Activated naive CD4-positive, alpha-beta T cell treated with anti-CD3 and anti-CD28 coated beads, Interleukin-2, amount 50 U/mL, for 24 hours (primary cell): ENCODE data around the gene RERE.
"Not testable (repeated sequence)": the region's sequence is repeated elsewhere in the genome, so short reads cannot be mapped to it uniquely, and the experiment has no call there.

Experiments used
- H3K27ac Mint-ChIP-seq: one replicate; pipeline ENCODE4 v1.8.0; 2021; ENCODE audit warnings: mild to moderate bottlenecking, mixed read lengths
- H3K27me3 Mint-ChIP-seq: one replicate; pipeline ENCODE4 v1.8.0; 2021; ENCODE audit warnings: mixed read lengths
- H3K36me3 Mint-ChIP-seq: one replicate; pipeline ENCODE4 v1.8.0; 2021; ENCODE audit warnings: mixed read lengths
- H3K4me1 Mint-ChIP-seq: one replicate; pipeline ENCODE4 v1.8.0; 2021; ENCODE audit warnings: mixed read lengths
- H3K4me3 Mint-ChIP-seq: one replicate; pipeline ENCODE4 v1.8.0; 2021; ENCODE audit warnings: mild to moderate bottlenecking, mixed read lengths
- H3K9me3 Mint-ChIP-seq: one replicate; pipeline ENCODE4 v1.8.0; 2021; ENCODE audit warnings: mixed read lengths

Gene RERE

GRCh38 chr1:8706995-8707396 is 110.4 kb downstream of the RERE start:
- no peak overlapping the region for H3K27ac Mint-ChIP-seq
- H3K27me3 Mint-ChIP-seq: peaks cover 29% of the 10 kb centered on the region
- H3K9me3 Mint-ChIP-seq: no peaks in the 10 kb centered on the region
- H3K36me3 Mint-ChIP-seq: peaks cover 3% of the 10 kb centered on the region
- H3K4me3 Mint-ChIP-seq: no peak overlapping the region
- H3K4me1 Mint-ChIP-seq: peaks cover 22% of the 10 kb centered on the region

GRCh38 chr1:8706291-8706690 is 111.1 kb downstream of the RERE start:
- peaks cover 34% of the 10 kb centered on the region for H3K27me3 Mint-ChIP-seq
- H3K36me3 Mint-ChIP-seq: peaks cover 3% of the 10 kb centered on the region
- no peak overlapping the region for H3K27ac Mint-ChIP-seq
- H3K4me1 Mint-ChIP-seq: peaks cover 25% of the 10 kb centered on the region
- no peak overlapping the region for H3K4me3 Mint-ChIP-seq
- no peaks in the 10 kb centered on the region for H3K9me3 Mint-ChIP-seq

DNA sequence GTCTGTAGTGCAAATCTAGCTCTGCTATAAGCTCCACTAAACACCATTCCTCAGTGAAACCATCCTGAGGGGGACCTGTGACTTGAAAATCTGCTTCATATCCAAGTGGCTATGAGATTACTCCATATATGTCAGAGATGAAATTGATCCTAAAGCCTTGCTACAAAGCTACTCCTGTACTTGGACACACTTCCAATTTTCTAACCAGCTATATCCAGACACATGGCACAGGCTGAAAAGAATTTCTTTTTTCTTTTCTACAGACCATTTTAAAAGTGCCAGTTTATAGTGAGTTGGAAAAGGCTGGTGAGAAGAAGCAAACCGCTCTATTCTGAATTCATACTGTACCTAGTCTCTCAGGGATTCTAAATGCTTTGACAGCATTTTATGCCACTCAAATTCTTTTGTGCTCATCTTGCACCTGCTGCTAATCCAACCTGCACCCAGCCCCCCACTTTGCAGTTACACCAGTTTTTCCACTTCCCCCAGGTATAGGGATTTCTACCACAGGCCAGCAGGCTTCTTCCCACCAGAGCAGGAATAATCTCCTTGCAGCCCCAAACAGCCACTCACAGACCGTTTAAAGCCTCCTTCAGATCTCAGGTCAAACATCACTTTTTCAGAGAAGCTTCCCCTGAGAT is 112.5 kb downstream of the RERE start:
- H3K27me3 Mint-ChIP-seq: peaks cover 38% of the 10 kb centered on the region
- no peaks in the 10 kb centered on the region for H3K9me3 Mint-ChIP-seq
- H3K4me1 Mint-ChIP-seq: peaks cover 30% of the 10 kb centered on the region
- no peak overlapping the region for H3K27ac Mint-ChIP-seq
- H3K4me3 Mint-ChIP-seq: no peak overlapping the region
- peaks cover 3% of the 10 kb centered on the region for H3K36me3 Mint-ChIP-seq

GRCh38 chr1:8702850-8703810 is 114.3 kb downstream of the RERE start:
- peak overlapping the region; percentile 89 for H3K4me3 Mint-ChIP-seq
- peaks cover 34% of the 10 kb centered on the region for H3K4me1 Mint-ChIP-seq
- peaks cover 1% of the 10 kb centered on the region for H3K36me3 Mint-ChIP-seq
- H3K27ac Mint-ChIP-seq: peak overlapping the region; percentile 43
- no peaks in the 10 kb centered on the region for H3K9me3 Mint-ChIP-seq
- H3K27me3 Mint-ChIP-seq: peaks cover 36% of the 10 kb centered on the region

- Mint-ChIP-seq H3K27me3 (peaks cover 36% of the 10 kb centered on the region), H3K36me3 (peaks cover 1% of the 10 kb centered on the region), H3K27ac (peak overlapping the region; percentile 65), H3K9me3 (no peaks in the 10 kb centered on the region), H3K4me3 (peak overlapping the region; percentile 80), H3K4me1 (peaks cover 34% of the 10 kb centered on the region)
These were observed 115.0 kb downstream of the RERE start for GRCh38 chr1:8702472-8702849.

DNA sequence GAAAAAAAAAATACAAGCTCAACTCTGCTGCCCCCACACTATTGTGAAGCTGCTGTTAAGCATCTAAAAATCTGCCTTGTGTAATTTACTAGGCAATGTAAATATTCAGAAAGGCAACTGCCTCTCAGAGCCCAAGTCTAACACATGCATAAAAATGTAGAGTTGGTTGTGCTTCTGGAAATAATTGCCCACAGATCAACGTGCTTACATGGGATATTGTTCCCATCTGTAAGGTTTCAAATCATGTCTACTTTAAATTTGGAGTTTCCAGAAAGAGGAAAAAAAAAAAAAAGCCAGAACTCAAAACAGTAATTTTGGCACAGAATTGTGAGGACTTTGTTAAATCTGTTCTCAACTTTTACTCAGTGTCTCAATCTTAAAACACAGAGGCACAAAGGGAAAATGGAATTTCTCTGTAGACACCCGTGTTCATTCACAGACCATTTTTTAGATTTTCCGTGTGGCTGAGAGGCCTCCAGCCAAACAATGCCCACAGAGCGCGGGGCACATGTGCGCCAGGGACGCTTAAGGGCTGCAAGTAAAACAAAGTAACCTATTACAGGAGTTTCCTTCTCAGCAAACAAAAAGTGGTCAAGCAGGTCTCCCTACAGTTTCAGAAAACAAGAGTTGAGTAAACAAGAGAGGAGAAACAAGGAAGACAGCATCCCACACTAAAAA is 115.5 kb downstream of the RERE start:
- no peaks in the 10 kb centered on the region for H3K9me3 Mint-ChIP-seq
- H3K27me3 Mint-ChIP-seq: peaks cover 36% of the 10 kb centered on the region
- peak overlapping the region; percentile 80 for H3K4me3 Mint-ChIP-seq
- H3K4me1 Mint-ChIP-seq: peaks cover 34% of the 10 kb centered on the region
- no peaks in the 10 kb centered on the region for H3K36me3 Mint-ChIP-seq
- H3K27ac Mint-ChIP-seq: peak overlapping the region; percentile 65

GRCh38 chr1:8699679-8700078 is 117.8 kb downstream of the RERE start:
- Mint-ChIP-seq H3K4me3 (no peak overlapping the region), H3K36me3 (no peaks in the 10 kb centered on the region), H3K27ac (no peak overlapping the region), H3K9me3 (no peaks in the 10 kb centered on the region), H3K4me1 (peaks cover 34% of the 10 kb centered on the region), H3K27me3 (peaks cover 26% of the 10 kb centered on the region)

- Mint-ChIP-seq H3K4me1 (peaks cover 37% of the 10 kb centered on the region), H3K27ac (no peak overlapping the region), H3K4me3 (no peak overlapping the region), H3K9me3 (no peaks in the 10 kb centered on the region), H3K36me3 (no peaks in the 10 kb centered on the region), H3K27me3 (peaks cover 21% of the 10 kb centered on the region)
These were observed 118.4 kb downstream of the RERE start for GRCh38 chr1:8698937-8699447.

DNA sequence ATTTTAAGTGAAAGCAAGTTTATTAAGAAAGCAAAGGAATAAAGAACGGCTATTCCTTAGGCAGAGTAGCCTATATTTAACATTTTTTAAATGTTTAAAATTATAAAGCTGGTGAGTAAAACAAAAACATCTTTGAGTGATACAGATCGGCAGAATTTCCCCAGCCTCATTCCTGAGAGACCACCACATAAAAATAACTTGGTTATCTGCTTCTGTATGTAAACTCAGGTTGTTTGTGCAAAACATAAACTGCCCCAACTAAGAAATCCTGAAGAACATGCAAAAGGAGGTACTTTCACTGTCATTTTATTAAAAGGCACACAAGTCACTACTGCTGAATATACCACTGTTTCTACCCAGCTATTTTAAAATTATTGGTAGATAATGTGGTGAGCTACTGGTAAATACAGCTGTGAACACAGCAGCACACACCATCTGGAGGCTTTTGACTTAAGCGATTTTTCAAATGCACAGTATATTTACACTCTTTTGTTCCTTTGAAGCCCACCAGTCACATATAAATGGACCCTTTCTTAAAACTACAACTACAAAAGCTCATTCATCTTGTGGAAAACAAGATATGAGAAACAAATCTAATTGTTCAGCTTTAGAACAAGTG is 119.3 kb downstream of the RERE start:
- Mint-ChIP-seq H3K36me3 (no peaks in the 10 kb centered on the region), H3K27ac (no peak overlapping the region), H3K27me3 (peaks cover 14% of the 10 kb centered on the region), H3K9me3 (no peaks in the 10 kb centered on the region), H3K4me1 (peaks cover 30% of the 10 kb centered on the region), H3K4me3 (no peak overlapping the region)

DNA sequence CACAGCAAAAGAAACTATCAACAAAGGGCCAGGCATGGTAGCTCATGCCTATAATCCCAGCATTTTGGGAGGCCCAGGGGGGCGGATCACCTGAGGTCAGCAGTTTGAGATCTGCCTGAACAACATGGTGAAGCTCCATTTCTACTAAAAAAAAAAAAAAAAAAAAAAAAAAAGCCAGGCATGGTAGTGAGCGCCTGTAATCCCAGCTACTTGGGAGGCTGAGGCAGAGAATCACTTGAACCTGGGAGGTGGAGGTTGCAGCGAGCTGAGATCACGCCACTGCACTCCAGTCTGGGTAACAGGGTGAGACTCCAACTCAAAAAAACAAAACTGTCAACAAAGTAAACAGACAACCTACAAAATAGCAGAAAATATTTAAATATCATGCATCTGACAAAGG is 122.0 kb downstream of the RERE start:
- H3K4me1 Mint-ChIP-seq, H3K9me3 Mint-ChIP-seq, H3K4me3 Mint-ChIP-seq: not testable (repeated sequence)

DNA sequence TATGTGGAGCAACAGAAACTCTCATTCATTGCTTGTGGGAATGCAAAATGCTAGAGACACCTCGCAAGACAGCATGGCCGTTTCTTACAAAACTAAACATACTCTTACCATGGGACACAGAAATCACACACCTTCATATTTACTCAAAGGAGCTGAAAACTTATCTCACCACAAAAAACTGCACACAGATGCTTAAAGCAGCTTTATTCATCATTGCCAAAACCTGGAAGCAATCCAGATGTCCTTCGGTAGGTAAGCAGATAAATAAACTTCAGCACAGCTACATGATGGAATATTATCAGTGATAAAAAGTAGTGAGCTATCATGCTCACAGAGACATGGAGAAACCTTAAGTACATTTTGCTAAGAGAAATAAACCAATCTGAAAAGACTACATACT is 124.3 kb downstream of the RERE start:
- peaks cover 1% of the 10 kb centered on the region for H3K36me3 Mint-ChIP-seq
- H3K9me3 Mint-ChIP-seq: no peaks in the 10 kb centered on the region
- H3K27ac Mint-ChIP-seq: no peak overlapping the region
- H3K4me1 Mint-ChIP-seq: peaks cover 8% of the 10 kb centered on the region
- H3K27me3 Mint-ChIP-seq: no peaks in the 10 kb centered on the region
- no peak overlapping the region for H3K4me3 Mint-ChIP-seq

More for the DNA sequence above, 122.0 kb downstream of the RERE start:
- H3K27me3 Mint-ChIP-seq, H3K27ac Mint-ChIP-seq, H3K36me3 Mint-ChIP-seq: not testable (repeated sequence)

GRCh38 chr1:8691662-8692061 is 125.8 kb downstream of the RERE start:
- H3K27me3 Mint-ChIP-seq: no peaks in the 10 kb centered on the region
- H3K27ac Mint-ChIP-seq: no peak overlapping the region
- peaks cover 1% of the 10 kb centered on the region for H3K36me3 Mint-ChIP-seq
- no peaks in the 10 kb centered on the region for H3K9me3 Mint-ChIP-seq
- H3K4me3 Mint-ChIP-seq: no peak overlapping the region
- H3K4me1 Mint-ChIP-seq: peaks cover 15% of the 10 kb centered on the region

DNA sequence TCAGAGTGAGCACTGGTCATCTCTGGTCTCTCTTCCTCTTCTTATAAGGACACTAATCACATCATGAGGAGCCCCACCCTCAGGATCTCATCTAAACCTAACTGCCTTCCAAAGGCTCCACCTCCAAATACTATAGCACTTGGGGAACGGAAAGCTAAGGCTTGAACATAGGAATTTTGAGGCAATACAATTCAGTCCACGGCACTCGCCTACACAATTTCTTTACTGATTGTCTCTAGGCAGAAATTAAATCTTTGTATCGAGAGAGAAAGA is 127.3 kb downstream of the RERE start:
- Mint-ChIP-seq H3K4me3 (no peak overlapping the region), H3K4me1 (peaks cover 16% of the 10 kb centered on the region), H3K27ac (no peak overlapping the region), H3K36me3 (peaks cover 1% of the 10 kb centered on the region), H3K9me3 (no peaks in the 10 kb centered on the region), H3K27me3 (no peaks in the 10 kb centered on the region)

- H3K4me1 Mint-ChIP-seq: peaks cover 19% of the 10 kb centered on the region
- no peaks in the 10 kb centered on the region for H3K27me3 Mint-ChIP-seq
- H3K4me3 Mint-ChIP-seq: no peak overlapping the region
These were observed 127.8 kb downstream of the RERE start for GRCh38 chr1:8689431-8690252.

DNA sequence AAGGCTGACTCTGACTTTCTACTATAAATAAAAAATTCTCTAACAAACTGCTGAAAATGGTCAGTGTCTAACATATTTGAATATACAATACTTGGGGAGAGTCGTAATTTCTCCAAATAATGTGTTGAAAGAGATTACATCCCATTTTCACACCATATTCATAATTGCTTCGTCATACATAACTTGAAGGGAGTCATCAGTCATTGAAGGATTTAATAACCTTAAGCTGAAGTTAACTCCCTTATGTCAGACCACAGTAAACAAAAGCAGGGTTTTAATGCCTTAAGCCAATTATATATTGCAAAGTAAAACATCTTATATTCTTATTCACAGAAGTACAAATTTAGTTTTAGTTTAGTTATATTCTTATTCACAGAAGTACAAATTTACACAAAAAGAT is 129.9 kb downstream of the RERE start:
- Mint-ChIP-seq H3K4me3 (no peak overlapping the region), H3K9me3 (no peaks in the 10 kb centered on the region), H3K36me3 (peaks cover 1% of the 10 kb centered on the region), H3K27me3 (no peaks in the 10 kb centered on the region), H3K27ac (no peak overlapping the region), H3K4me1 (peaks cover 19% of the 10 kb centered on the region)

More at GRCh38 chr1:8689431-8690252, 127.8 kb downstream of the RERE start:
- Mint-ChIP-seq H3K27ac (no peak overlapping the region), H3K36me3 (peaks cover 1% of the 10 kb centered on the region), H3K9me3 (no peaks in the 10 kb centered on the region)
